HG02938 (cell line): Measurements from ENCODE around the gene STAG1.
"Not testable (repeated sequence)": the region's sequence is repeated elsewhere in the genome, so short reads cannot be mapped to it uniquely, and the experiment has no call there.

Experiments
- ATAC-seq: cut with Tn5 transposase; IDR thresholded peaks from one replicate; pipeline ENCODE4 v1.9.1; 2021; ENCODE audit warnings: mild to moderate bottlenecking, moderate library complexity; ENCODE audit not compliant: unreplicated experiment

Gene STAG1

DNA sequence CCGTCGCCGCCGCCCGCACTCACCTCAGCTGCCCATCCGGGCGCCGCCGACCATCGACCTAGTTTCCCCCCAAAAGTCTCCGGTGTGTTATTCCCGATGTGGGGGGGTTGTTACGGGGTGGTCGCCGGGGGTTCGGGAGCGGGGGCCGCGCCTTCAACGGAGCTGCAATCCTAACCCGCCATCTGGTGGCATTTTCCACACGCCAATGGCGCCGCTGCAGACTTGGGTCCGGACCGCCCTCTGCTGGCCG lies at the start of gene STAG1:
Gene STAG1, minus strand, starts transcription at position 207 of the 250 bp plus-strand sequence. CDS start 121,480 bp downstream, outside the sequence.
- ATAC-seq = no peak

- ATAC-seq = not testable (repeated sequence)
Measured at GRCh38 chr3:136801146-136801545, 49.0 kb upstream of the STAG1 start.

- ATAC-seq = no peak
Measured at GRCh38 chr3:136792556-136793330, 40.6 kb upstream of the STAG1 start.

- ATAC-seq = no peak
Measured at GRCh38 chr3:136790786-136791185, 38.6 kb upstream of the STAG1 start.

GRCh38 chr3:136789976-136790375 lies 37.8 kb upstream of the STAG1 start:
- no peak for ATAC-seq

- ATAC-seq = no peak
Measured at GRCh38 chr3:136788154-136788553, 36.0 kb upstream of the STAG1 start.

- ATAC-seq = peak; percentile 68
Measured at GRCh38 chr3:136787349-136787748, 35.2 kb upstream of the STAG1 start.

GRCh38 chr3:136783708-136784191 lies 31.6 kb upstream of the STAG1 start:
- no peak for ATAC-seq

DNA sequence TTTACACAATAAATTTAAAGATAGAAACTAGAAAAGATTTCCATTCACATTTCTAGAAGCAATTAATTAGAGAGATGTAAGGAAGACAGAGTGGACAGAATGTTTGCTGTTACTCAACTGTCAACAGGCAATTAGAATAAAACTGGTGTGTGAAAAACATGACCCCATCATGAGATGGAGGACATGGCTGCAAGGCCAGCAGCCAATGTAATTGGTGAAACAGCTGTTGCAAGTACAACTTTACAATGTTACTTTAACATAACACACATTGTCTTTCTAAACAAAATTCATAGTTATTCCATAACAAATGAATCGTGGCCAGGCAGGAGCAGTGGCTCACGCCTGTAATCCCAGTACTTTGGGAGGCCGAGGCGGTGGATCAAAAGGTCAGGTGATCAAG lies 28.6 kb upstream of the STAG1 start:
- no peak for ATAC-seq

DNA sequence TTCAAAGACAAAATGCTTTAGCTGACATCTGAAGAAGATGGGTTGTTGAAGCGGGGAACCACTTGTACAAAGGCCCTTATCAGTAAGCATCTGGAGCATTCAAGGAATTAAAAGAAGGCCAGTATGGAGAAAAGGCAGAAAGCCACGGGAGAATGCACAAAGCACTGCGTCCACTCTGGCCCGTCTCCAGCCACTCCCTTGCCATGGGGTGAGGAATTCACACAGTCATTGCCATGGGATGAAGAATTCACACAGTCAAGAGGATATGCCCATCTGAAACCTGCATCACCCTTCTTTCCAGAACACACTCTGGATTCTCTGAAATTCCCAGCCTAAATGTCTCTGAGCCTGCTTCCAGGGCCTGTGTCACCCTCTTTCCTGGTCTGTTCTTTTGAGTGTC lies 26.7 kb upstream of the STAG1 start:
- ATAC-seq = no peak

- no peak for ATAC-seq
Measured at GRCh38 chr3:136772709-136773108, 20.5 kb upstream of the STAG1 start.

DNA sequence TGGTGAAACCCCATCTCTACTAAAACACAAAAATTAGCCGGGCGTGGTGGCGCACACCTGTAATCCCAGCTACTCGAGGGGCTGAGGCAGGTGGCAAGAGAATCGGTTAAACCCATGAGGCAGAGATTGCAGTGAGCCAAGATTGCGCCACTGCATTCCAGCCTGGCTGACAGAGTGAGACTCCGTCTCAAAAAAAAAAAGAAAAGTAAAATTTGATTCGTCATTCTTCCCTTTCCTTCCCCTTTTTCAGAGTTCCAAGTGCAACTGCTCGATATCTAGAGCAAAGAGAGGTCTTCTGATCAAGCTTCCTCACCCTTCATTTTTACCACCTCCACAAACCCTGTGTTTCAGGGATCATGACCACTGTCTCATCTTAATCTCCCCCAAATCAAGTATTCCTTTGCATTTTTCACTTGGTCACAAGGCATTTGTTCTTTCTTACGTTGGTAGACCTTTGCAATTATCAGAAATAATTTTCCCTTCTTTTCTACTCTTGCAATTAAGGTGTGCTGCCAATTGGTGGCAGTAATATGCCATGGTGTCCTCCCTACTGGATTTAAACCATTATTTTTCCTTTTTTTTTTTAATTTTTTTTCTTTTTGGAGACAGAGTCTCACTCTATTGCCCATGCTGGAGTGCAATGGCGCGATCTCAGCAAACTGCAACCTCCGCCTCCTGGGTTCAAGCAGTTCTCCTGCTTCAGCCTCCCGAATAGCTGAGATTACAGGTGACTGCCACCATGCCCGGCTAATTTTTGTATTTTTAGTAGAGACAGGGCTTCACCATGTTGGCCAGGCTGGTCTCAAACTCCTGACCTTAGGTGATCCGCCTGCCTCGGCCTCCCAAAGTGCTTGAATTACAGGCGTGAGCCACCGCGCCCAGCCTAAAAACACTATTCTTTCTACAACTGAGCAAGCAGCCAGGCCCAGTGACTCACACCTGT lies 6.3 kb upstream of the STAG1 start:
- ATAC-seq = not testable (repeated sequence)

- ATAC-seq = no peak
Measured at GRCh38 chr3:136755192-136755591, 3.0 kb upstream of the STAG1 start.

DNA sequence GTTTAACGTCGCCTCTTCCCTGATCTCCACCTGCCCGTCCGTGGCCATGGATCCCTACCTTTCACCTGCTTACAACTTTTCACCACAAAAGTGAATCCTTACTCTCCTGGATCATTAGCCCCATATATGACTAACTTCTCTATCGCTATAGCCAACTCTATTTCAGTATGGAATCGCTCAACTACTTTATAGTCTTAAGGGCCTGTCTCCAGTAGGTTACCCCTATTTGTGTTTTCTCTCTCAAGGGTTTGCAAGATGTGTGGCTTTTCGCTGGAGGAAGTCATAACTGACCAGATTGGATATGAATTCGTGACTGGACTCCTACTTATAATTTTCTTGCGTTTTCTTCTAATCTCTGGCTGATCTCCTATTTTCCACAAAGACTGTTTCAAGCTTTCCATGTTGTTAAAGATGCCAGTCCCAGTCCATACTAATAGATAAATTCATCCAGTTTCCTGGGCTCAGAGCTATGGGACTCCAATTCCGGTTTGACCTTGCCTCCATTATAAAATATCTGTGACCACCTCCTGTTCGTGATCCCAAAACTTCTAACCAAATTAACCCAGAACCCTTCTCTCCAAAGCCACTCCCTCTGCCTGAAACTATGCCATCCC lies 1.3 kb upstream of the STAG1 start:
- no peak for ATAC-seq

DNA sequence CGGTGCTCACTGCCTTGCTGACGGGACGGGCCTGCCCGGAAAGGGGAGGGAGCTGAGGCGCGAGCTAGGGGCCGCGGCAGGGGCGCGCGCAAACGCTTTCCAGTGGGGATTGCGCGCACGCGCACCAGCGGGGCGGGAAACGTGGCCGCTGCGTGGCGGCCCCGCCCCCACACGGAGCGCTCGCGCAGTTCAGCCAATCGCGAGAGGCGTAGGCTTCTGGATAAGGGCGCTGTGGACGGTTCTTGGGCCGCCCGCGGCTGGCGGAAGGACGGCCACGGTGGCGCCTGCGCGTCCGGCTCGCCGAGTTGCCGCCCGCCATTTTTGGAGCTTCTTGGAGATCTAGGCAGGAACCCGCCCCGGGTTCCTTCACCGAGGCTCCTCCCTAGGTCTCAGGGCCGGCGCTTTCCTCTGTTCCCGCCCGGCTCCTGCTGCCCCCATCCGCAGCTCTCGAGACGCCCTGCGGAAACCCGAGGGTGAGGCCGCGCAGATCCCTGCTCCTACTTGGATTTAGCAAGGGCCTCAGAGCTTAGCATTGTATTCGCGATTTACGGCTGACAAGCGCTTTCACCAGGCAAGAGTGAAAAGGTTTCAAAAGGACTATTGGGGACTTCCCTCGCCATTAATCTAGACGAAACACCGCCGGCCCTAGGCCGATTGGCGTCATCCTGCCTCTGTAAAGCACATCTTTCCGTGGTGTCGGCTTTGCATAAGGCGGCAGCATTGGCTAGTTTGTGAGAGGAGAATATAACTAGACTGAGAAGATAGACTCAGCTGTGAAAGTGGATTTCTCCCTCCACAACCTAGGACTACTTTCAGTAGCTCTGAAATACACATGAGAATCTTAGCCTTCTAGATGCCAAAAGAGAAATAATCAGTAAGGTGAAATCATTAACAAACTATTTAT lies 496 bp upstream of the STAG1 start:
- ATAC-seq = peak; percentile 81

- ATAC-seq = peak; percentile 4
Measured at GRCh38 chr3:136751316-136752171, 634 bp downstream of the STAG1 start.

DNA sequence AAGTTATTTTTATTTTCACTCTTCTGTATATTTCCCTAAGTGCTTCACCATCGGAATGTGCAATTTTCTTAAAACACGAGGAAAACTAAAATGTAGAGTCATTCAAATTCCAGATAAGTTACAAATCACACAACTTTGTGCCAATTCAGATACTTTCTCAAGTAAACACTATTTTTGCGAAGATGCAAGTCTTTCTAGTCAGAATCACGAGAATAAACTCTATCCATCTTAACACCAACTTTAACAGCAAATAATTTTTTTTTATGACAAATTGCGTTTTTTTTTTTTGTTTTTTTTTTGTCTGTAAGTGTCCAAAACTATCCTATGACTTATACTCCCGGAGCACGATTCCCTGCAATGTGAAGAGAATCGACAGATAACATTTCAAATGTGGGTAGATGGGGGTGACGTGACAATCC lies 1.3 kb downstream of the STAG1 start:
- ATAC-seq = no peak

GRCh38 chr3:136750209-136750896 lies 1.8 kb downstream of the STAG1 start:
- ATAC-seq = no peak

- ATAC-seq = not testable (repeated sequence)
Measured at GRCh38 chr3:136749602-136750001, 2.6 kb downstream of the STAG1 start.
